GM19351 (cell line): ENCODE data around the gene RPS6KA4.

ENCODE experiments used
- ATAC-seq: cut with Tn5 transposase; IDR thresholded peaks from one replicate; pipeline ENCODE4 v1.9.1; 2021; ENCODE audit warnings: mild to moderate bottlenecking, moderate library complexity; ENCODE audit not compliant: unreplicated experiment

The RPS6KA4 gene

DNA sequence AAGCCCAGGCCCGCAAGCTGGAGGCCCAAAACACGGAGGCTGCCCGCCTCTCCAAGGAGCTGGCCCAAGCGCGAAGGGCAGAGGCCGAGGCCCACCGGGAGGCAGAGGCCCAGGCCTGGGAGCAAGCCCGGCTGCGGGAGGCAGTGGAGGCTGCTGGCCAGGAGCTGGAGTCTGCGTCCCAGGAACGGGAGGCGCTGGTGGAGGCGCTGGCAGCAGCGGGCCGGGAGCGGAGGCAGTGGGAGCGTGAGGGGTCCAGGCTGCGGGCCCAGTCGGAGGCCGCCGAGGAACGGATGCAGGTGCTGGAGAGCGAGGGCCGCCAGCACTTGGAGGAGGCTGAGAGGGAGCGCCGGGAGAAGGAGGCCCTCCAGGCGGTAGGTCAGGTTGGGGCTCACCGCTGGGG is 14.2 kb upstream of the RPS6KA4 start:
- ATAC-seq = no peak

GRCh38 chr11:64347193-64347867 is 11.6 kb upstream of the RPS6KA4 start:
- no peak for ATAC-seq

DNA sequence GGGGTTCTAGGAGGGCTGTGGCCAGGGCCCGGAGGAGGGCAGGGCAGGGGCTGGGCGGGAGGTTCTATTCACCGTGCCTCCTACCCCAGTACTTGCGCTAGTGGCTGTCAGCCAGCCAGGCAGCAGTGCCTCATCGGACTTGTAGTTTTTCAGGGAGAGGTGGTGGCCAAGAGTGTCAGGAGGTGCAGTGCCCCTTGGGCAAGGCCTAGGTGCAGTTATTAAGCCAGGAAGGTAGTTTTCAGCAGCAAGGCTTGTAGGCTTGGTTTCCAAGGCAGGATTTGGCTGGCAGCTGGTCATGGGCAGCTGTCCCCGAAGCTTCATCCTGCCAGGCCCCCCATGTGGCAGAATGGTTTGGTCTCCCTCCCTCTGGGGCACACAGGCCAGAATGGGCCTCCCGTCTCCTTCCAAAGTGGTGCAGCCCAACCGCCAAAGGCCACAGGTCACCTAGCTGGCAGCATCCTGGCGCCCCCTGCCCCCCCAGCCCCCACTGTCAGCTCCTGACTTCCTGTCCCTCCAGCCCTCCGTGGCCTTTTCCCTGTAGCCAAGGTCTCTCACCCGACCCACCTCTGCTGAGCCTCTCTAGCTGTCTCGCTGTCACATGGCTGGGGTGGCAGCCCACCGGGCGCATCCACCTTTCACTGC is 10.5 kb upstream of the RPS6KA4 start:
- ATAC-seq = no peak

DNA sequence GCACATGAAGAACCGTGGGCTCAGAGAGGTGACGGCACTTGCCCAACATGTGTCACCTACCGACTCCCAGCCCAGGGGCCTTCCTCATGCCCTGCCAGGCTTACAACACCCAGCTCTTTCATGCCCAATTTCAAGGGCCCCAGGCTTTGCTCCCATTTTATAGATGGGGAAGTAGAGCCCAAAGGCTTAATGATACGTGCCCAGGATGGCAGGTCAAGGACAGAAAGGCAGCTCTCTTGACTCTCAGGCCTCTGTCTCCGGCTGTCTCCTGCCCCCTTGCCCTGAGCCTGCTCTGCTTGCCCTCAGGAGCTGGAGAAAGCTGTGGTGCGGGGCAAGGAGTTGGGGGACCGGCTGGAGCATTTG is 10.0 kb upstream of the RPS6KA4 start:
- no peak for ATAC-seq

GRCh38 chr11:64349404-64349803 is 9.6 kb upstream of the RPS6KA4 start:
- no peak for ATAC-seq

DNA sequence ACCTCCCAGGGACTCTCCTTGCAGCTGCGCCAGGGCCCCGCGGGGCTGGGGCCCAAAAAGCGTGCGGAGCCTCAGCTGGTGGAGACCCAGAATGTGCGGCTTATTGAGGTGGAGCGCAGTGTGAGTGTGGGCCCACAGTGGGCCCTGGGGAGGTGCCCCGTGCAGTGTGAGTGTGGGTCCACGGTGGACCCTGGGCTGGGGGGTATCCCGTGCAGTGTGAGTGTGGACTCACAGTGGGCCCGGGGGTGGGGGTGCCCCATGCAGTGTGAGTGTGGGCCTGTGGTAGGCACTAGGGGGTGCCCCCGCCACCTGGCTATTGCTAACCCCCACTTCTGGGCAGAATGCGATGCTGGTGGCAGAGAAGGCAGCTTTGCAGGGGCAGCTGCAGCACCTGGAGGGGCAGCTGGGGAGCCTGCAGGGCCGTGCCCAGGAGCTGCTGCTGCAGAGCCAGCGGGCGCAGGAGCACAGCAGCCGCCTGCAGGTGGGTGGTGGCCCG is 7.8 kb upstream of the RPS6KA4 start:
- no peak for ATAC-seq

DNA sequence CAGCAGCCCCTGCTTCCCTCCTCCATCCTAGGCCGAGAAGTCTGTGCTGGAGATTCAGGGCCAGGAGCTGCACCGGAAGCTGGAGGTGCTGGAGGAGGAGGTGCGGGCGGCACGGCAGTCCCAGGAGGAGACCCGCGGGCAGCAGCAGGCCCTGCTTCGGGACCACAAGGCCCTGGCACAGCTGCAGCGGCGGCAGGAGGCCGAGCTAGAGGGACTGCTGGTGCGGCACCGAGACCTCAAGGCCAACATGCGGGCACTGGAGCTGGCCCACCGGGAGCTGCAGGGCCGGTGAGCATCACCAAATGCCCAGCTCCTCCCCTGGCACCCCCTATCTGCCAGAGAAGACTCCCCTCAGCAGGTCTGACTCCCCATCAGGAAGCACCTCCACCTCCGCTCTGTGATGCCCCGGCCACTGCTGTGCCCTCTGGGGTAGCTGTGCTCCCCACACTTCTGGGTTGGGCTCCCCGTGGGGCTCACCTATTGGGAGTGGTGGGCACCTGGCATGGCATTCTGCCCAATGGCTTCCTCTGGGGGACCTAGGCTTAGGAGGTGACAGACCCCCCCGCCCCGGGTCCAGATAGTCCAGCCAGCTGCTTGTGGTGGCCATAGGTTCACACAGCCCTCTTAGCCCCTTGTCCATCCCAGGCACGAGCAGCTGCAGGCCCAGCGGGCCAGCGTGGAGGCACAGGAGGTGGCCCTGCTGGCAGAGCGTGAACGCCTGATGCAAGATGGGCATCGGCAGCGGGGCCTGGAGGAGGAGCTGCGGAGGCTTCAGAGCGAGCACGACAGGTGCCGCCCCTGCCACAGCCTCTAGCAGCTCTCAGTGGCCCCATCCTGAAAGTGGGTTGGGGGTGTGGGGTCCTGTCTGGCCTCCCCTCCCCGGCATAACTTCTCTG is 6.6 kb upstream of the RPS6KA4 start:
- no peak for ATAC-seq

- no peak for ATAC-seq
These were observed 5.8 kb upstream of the RPS6KA4 start for GRCh38 chr11:64352995-64353714.

DNA sequence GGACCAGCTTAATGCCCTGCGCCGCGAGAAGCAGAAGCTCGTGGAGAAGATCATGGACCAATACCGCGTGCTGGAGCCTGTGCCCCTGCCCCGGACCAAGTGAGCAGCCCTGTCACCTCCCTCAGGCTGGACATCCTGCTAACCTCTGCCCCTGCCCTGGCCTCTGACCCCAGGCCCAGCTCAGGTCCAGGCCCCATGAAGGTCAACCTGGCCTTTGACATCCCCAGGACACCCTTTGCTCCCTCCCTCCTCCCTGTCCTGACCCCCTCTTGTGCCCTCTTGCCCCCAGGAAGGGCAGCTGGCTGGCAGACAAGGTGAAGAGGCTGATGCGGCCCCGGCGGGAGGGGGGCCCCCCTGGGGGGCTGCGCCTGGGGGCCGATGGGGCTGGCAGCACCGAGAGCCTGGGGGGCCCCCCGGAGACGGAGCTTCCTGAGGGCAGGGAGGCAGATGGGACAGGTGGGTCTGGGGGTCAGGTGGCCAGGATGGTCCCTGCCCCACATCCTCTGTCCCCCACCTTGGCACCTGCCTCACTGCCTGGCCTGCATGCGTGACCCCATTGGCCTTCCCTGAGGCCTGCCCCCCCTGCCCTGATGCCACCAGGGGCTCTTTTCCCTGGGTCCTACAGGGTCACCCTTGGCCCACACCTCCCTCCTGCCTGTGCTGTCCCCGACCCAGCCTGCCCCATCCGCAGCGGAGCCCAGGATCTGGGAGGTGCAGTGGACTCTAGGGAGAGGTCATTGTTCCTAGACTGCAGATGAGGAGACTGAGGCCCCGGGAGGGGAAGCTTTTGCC is 5.1 kb upstream of the RPS6KA4 start:
- no peak for ATAC-seq

DNA sequence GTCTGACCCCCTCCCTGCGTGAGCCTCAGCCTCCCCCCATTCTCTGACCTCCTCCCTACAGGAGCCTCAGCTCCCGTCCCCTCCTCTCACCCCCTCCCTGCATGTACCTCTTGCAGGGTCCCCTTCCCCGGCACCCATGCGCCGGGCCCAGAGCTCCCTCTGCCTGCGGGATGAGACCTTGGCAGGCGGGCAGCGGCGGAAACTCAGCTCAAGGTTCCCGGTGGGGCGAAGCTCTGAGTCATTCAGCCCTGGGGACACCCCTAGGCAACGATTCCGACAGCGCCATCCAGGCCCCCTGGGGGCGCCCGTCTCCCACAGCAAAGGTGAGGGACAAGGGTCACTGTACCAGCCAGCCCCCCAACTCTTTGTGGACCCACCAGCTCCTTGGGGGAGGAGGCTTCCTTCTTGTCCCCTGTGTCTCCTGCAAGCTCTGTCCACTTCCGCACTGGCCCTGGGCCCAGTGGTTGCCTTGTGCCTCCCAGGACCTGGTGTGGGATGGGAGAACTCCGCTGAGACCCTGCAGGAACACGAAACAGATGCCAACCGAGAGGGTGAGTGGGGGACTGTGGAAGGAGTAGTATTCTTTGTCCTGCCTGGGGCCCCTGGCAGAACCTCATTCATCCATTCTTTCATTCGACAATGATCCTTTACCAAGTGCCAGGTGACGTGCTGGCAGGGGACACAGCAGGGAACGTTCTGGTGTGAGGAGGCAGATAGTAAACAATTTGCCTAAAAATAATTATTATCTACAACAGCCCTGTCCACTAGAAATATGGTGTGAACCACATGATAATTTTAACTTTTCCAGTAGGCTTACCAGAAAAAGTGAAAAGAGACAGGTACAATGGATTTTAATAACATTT is 3.7 kb upstream of the RPS6KA4 start:
- ATAC-seq = no peak

DNA sequence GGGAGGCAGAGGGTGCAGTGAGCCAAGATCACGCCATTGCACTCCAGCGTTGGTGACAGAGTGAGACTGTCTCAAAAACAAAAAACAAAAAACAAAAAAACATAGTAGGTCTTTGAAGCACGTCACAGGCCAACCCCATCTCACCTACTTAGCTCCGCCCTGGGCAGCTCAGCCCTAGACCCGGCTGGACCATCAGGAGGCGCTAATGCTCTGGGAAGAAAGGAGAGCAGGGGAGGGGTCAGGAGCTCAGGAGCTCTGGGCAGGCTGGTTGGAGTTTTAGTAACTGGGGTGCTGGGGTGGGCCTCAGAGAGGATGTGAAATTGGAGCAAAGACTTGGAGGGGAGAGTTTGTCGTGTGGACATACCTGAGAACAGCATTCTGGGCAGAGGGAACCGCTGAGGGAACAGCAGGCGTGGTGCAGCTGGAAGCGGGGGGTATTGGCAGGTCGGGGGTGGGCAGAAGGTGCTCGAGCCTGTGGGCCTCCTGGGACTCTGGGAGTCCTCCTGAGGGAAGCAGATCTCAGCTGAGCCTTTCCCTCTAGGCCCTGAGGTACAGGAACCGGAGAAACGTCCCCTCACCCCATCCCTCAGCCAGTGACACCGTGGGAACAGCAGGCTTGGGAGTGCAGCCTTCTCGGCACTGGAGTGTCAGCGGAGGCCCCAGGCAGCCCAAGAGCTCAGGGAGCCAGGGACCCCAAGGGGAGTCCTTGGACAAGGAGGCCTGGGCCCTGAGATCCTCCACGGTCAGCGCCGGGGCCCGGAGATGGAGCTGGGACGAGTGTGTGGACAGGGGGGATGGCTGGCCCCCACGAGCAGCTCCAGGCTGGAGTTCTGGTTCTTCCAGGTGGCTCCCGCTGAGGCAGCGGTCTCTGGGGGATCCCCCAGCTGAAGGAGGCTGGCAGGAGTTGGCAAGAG is 2.2 kb upstream of the RPS6KA4 start:
- ATAC-seq = no peak

GRCh38 chr11:64357446-64357845 is 1.5 kb upstream of the RPS6KA4 start:
- no peak for ATAC-seq

GRCh38 chr11:64357904-64358535 is 942 bp upstream of the RPS6KA4 start:
- no peak for ATAC-seq

DNA sequence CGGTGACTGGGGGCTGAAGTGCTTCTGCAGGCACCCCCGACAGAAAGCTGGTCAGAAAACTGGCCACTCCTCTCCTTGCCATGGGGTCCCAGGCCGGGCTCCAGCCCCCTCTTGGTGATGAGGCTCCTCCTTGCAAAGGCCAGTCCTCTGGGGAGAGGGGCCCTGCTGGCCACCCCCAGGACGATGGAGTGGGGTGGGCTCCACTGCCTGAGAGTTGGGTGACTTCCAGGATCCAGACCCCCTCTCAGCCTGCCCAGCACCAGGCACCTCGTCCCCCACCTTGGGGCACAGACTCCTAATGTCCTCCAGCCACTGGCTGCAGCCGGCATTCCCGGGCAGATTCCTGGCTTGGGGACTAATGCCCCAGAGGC is 441 bp upstream of the RPS6KA4 start:
- no peak for ATAC-seq

- ATAC-seq = no peak
These were observed 917 bp downstream of the RPS6KA4 start for GRCh38 chr11:64359712-64360445.

- no peak for ATAC-seq
These were observed 1.5 kb downstream of the RPS6KA4 start for GRCh38 chr11:64360448-64360921.

GRCh38 chr11:64361659-64362058 is 2.7 kb downstream of the RPS6KA4 start:
- ATAC-seq = no peak
